GM12878 (cell line): Measurements from ENCODE around the gene PLA2G4C. TPM values are rescaled to one million over a fixed set of nuclear protein-coding genes. Genes with fewer than 3 reads are reported as not detected.

ENCODE experiments used
- CBX3 ChIP-seq: fragments of 200-600 bp; sonication (generic); IDR thresholded peaks from 2 replicates; pipeline ENCODE4 v1.6.1; 2016; ENCODE audit warnings: low read depth, borderline replicate concordance
- CHD4 ChIP-seq: fragments of 200-600 bp; sonication (generic); IDR thresholded peaks from 2 replicates; pipeline ENCODE4 v1.6.1; 2016; ENCODE audit warnings: mild to moderate bottlenecking
- CREM ChIP-seq: IDR thresholded peaks from 2 replicates; pipeline ENCODE4 v1.6.1; 2014; ENCODE audit warnings: antibody characterized with exemption, low read depth
- EP300 ChIP-seq, 2 experiments: fragments of 150-350 bp in 1 of 2; IDR thresholded peaks; 2 replicates each; pipeline ENCODE4 v1.6.1; 2011 to 2012; ENCODE audit warnings: low read depth in 2 of 2, low read length in 2 of 2, borderline replicate concordance in 1 of 2, improper control_type of control experiment in 1 of 2, inconsistent platforms in 1 of 2; ENCODE audit not compliant: control insufficient read depth in 1 of 2
- ESRRA ChIP-seq: IDR thresholded peaks from 2 replicates; pipeline ENCODE4 v1.6.1; 2012; ENCODE audit warnings: mild to moderate bottlenecking, low read length, improper control_type of control experiment
- EZH2 ChIP-seq: IDR thresholded peaks from 2 replicates; pipeline ENCODE4 v1.6.1; 2012; ENCODE audit warnings: low read depth, mild to moderate bottlenecking, control low read depth, inconsistent platforms, low read length, borderline replicate concordance; ENCODE audit not compliant: control insufficient read depth
- IKZF2 ChIP-seq, 2 experiments: fragments of 450-650 bp; IDR thresholded peaks; 2 replicates each; pipeline ENCODE4 v1.6.1; 2017; ENCODE audit warnings: mild to moderate bottlenecking in 2 of 2, moderate library complexity in 2 of 2
- KAT2A ChIP-seq: conservative IDR thresholded peaks from 2 replicates; pipeline ENCODE4 v1.6.1; 2011; ENCODE audit warnings: low read depth, low read length; ENCODE audit not compliant: control insufficient read depth
- MEF2A ChIP-seq: IDR thresholded peaks from 2 replicates; pipeline ENCODE4 v1.6.1; 2011; ENCODE audit warnings: low read depth, mild to moderate bottlenecking, low read length, moderate library complexity; ENCODE audit not compliant: insufficient read depth
- MXI1 ChIP-seq: fragments of 150-350 bp; IDR thresholded peaks from 2 replicates; pipeline ENCODE4 v1.6.1; 2011; ENCODE audit warnings: low read depth, mild to moderate bottlenecking, inconsistent platforms, low read length, improper control_type of control experiment
- NFYB ChIP-seq: IDR thresholded peaks from 2 replicates; pipeline ENCODE4 v1.6.1; 2011; ENCODE audit warnings: low read depth, mild to moderate bottlenecking, low read length, improper control_type of control experiment, moderate library complexity; ENCODE audit not compliant: insufficient read depth
- NR2F1 ChIP-seq: fragments of 450-650 bp; conservative IDR thresholded peaks from 2 replicates; pipeline ENCODE4 v1.6.1; 2017; ENCODE audit warnings: mild to moderate bottlenecking
- PAX8 ChIP-seq: fragments of 450-650 bp; IDR thresholded peaks from 2 replicates; pipeline ENCODE4 v1.6.1; 2017; ENCODE audit warnings: mild to moderate bottlenecking, moderate library complexity
- POLR2A ChIP-seq: IDR thresholded peaks from 2 replicates; pipeline ENCODE4 v1.6.1; 2011; ENCODE audit warnings: low read depth, mild to moderate bottlenecking, low read length
- RB1 ChIP-seq: fragments of 450-650 bp; formaldehyde crosslinking; IDR thresholded peaks from 2 replicates; pipeline ENCODE4 v1.6.1; 2017; ENCODE audit warnings: mild to moderate bottlenecking, borderline replicate concordance
- RCOR1 ChIP-seq: conservative IDR thresholded peaks from 2 replicates; pipeline ENCODE4 v1.6.1; 2012; ENCODE audit warnings: low read depth, low read length, improper control_type of control experiment
- SPI1 ChIP-seq: IDR thresholded peaks from 2 replicates; pipeline ENCODE4 v1.6.1; 2011; ENCODE audit warnings: low read depth, mild to moderate bottlenecking, low read length, moderate library complexity, borderline replicate concordance; ENCODE audit not compliant: insufficient read depth
- TCF12 ChIP-seq: IDR thresholded peaks from 2 replicates; pipeline ENCODE4 v1.6.1; 2011; ENCODE audit warnings: low read depth, mild to moderate bottlenecking, low read length
- ZNF274 ChIP-seq: IDR thresholded peaks from one replicate; pipeline ENCODE4 v1.8.0; 2011; ENCODE audit not compliant: insufficient read length, insufficient read depth
- polyA plus RNA-seq, 11 experiments: library from polyadenylated mRNA; depleted of rRNA in 4 of 11; unstranded in 6 of 11; stranded (reverse) in 5 of 11; fragments of >200 nt; fragmentation: Nextera tagmentation in 4 of 11; fragmentation: Illumina TruSeq in 1 of 11; extraction: Ambion mirVana in 4 of 11; extraction: Trizol in 1 of 11; gene quantifications; 1 replicate in 1 of 11; 2 replicates in 10 of 11; pipeline versions ENCODE4 v1.2.1 to v1.2.3, GENCODE V29; 2011 to 2016; ENCODE audit warnings: inconsistent platforms in 2 of 11, missing spikeins in 2 of 11, low read depth in 1 of 11
- total RNA-seq, 4 experiments: library from RNA; depleted of rRNA in 3 of 4; stranded (reverse); fragments of >200 nt in 3 of 4; fragmentation: Illumina TruSeq in 1 of 4; extraction: Trizol in 1 of 4; gene quantifications; 2 replicates each; pipeline versions ENCODE4 v1.2.1 to v1.2.3, GENCODE V29; 2013 to 2021
- TF ChIP-seq, protein P1 (sequence below): IDR thresholded peaks from 2 replicates; pipeline ENCODE4 v1.6.1; 2011; ENCODE audit warnings: low read depth, low read length, improper control_type of control experiment, borderline replicate concordance
- TF ChIP-seq, protein P2 (sequence below): fragments of 450-650 bp; IDR thresholded peaks from 2 replicates; pipeline ENCODE4 v1.6.1; 2017; ENCODE audit warnings: low read depth, mild to moderate bottlenecking, moderate library complexity
- TF ChIP-seq, protein P3 (sequence below): IDR thresholded peaks from 2 replicates; pipeline ENCODE4 v1.6.1; 2011; ENCODE audit warnings: low read depth, mild to moderate bottlenecking, low read length, moderate library complexity, borderline replicate concordance; ENCODE audit errors: extremely low read depth

The PLA2G4C gene
- total and polyA plus RNA-seq, 10 of the 15 experiments (the other 5 are each of a cell fraction or from before 2014, with no cell fraction given), result 0.53 to 3.6 (median 1.1) TPM

DNA sequence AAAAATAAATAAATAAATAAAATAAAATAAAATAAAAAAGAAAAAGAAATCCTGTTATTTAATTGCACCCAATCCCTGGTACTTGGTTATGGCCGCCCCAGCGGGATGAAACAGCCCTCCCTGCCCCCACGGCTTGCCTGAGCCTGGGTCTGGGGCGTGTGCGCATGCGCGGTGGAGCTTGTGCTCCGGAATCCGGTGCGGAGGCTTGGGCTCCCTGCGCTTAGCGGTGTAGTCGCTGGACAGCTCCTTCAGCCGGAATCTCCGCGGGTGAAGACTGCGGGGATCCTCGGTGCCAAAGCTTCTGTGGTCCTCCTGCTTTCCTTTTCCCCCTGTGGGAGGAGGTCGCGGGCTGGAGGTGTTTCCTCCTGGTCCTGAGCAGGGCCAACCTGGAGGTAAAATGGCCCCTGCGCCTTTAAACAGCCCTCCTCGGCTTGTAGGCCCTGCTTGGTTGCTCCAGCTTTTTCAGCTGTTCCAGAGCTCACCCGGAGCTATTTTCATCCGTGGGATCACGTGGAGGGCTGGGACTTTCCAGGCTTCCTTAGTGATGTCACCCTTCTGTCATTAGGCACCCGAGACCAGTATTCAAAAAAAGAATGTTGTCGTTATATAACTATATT lies at the start of gene PLA2G4C (continued):
- TF ChIP-seq, protein P1, sequence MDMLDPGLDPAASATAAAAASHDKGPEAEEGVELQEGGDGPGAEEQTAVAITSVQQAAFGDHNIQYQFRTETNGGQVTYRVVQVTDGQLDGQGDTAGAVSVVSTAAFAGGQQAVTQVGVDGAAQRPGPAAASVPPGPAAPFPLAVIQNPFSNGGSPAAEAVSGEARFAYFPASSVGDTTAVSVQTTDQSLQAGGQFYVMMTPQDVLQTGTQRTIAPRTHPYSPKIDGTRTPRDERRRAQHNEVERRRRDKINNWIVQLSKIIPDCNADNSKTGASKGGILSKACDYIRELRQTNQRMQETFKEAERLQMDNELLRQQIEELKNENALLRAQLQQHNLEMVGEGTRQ, result peak; percentile 56
- no peak for TF ChIP-seq CBX3
- peak; percentile 69; the same call in 1 of the 2 replicates for TF ChIP-seq MEF2A
- peak; percentile 86 for TF ChIP-seq POLR2A
- TF ChIP-seq CREM, result peak; percentile 15; the same call in 1 of the 2 replicates
- no peak; the same call in 1 of the 2 replicates for TF ChIP-seq MXI1
- TF ChIP-seq, protein P2, sequence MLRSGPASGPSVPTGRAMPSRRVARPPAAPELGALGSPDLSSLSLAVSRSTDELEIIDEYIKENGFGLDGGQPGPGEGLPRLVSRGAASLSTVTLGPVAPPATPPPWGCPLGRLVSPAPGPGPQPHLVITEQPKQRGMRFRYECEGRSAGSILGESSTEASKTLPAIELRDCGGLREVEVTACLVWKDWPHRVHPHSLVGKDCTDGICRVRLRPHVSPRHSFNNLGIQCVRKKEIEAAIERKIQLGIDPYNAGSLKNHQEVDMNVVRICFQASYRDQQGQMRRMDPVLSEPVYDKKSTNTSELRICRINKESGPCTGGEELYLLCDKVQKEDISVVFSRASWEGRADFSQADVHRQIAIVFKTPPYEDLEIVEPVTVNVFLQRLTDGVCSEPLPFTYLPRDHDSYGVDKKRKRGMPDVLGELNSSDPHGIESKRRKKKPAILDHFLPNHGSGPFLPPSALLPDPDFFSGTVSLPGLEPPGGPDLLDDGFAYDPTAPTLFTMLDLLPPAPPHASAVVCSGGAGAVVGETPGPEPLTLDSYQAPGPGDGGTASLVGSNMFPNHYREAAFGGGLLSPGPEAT, result peak; percentile 83
- no peak for TF ChIP-seq KAT2A
- TF ChIP-seq NFYB, result no peak
- TF ChIP-seq SPI1, result no peak
- no peak for TF ChIP-seq EZH2
- TF ChIP-seq ZNF274, result no peak
- TF ChIP-seq PAX8, result no peak
- TF ChIP-seq ESRRA, result no peak
- no peak for TF ChIP-seq NR2F1
- 0 out of 4 replicates have a peak, but pooled peaks of 1 of the 2 experiments have one; percentile 14 for TF ChIP-seq EP300 (IDR thresholded peaks at IDR 0.05; ENCODE audit: borderline replicate concordance in 1 of 2, control insufficient read depth in 1 of 2, low read depth in 2 of 2, low read length in 2 of 2)
- no peak for TF ChIP-seq CHD4
- TF ChIP-seq IKZF2 (IDR thresholded peaks at IDR 0.05), result peak; percentile 59; a peak in 3 of 4 replicates
- TF ChIP-seq TCF12, result no peak
- TF ChIP-seq, protein P3, sequence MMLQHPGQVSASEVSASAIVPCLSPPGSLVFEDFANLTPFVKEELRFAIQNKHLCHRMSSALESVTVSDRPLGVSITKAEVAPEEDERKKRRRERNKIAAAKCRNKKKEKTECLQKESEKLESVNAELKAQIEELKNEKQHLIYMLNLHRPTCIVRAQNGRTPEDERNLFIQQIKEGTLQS, result peak; percentile 57; the same call in 1 of the 2 replicates
- TF ChIP-seq RCOR1, result no peak
- peak; percentile 76; the same call in 1 of the 2 replicates for TF ChIP-seq RB1
